HFF-Myc (cell line): ENCODE data around the gene TLX3.
A peak's percentile ranks its signal among the peaks of the same experiment; 100 is the strongest.

ENCODE experiments used
- DNase-seq: peaks from one replicate; pipeline ENCODE4 v3.0.0-alpha.2; 2011; ENCODE audit warnings: low read depth; ENCODE audit errors: extremely low read depth
- H3K4me3 ChIP-seq: replicated peaks from 2 replicates; pipeline ENCODE4 v1.5.1; 2011; ENCODE audit warnings: low read depth, mild to moderate bottlenecking, control low read depth, low read length
- TF ChIP-seq, protein P1 (sequence below): IDR thresholded peaks from 2 replicates; pipeline ENCODE4 v1.5.1; 2012; ENCODE audit warnings: mild to moderate bottlenecking, low read depth, low read length, control low read depth; ENCODE audit errors: missing control alignments

The TLX3 gene

DNA sequence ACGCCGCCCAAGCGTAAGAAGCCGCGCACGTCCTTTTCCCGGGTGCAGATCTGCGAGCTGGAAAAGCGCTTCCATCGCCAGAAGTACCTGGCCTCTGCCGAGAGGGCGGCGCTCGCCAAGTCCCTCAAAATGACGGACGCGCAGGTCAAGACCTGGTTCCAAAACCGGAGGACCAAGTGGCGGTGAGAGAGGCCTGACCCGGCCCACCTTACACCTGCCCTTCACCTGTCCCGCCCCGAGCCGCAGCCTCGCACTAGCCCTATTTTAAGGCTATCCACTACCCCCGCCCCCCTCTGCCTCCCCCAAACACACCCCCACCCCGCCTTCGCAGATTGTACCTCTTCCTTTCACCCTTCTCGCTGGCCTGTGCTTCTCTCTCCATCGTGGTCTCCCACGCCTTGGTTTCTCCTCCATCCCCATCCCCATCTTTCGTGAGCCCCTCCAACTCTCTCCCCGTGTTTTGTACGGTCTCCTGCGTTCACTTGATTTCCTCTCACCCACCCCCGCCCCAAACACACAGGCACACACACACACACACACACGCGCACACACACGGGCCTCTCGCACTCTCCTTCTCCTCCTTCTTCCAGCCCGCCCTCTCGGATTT, 1.3 kb downstream of the TLX3 start:
- TF ChIP-seq, protein P1, sequence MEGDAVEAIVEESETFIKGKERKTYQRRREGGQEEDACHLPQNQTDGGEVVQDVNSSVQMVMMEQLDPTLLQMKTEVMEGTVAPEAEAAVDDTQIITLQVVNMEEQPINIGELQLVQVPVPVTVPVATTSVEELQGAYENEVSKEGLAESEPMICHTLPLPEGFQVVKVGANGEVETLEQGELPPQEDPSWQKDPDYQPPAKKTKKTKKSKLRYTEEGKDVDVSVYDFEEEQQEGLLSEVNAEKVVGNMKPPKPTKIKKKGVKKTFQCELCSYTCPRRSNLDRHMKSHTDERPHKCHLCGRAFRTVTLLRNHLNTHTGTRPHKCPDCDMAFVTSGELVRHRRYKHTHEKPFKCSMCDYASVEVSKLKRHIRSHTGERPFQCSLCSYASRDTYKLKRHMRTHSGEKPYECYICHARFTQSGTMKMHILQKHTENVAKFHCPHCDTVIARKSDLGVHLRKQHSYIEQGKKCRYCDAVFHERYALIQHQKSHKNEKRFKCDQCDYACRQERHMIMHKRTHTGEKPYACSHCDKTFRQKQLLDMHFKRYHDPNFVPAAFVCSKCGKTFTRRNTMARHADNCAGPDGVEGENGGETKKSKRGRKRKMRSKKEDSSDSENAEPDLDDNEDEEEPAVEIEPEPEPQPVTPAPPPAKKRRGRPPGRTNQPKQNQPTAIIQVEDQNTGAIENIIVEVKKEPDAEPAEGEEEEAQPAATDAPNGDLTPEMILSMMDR, result peak; percentile 24
- no peak overlapping the region for H3K4me3 ChIP-seq
- DNase-seq, result no peak

DNA sequence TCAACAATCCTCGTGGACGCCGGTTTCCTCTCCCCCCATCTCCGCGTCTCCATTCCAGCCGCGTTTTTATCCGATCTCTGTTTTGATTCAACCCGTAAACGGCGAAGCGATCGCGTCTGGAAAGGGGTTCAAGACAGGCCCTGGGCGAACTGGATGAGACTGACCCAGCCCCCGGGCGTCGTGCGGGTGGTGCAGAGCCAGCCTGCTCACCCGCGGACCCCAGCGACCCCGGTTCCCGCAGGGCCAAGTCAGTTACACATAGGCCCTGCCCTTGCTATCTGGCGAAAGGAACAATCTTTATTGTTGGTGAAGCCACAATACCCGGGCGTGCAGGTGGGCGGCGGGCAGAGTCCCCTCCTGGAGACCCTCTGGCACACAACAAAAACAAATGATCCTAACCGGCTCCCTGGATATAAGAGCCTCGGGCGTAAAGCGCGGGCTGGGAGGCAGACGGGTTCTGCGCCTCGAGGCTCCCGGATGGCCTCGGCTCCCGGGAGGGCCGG, 1.8 kb downstream of the TLX3 start:
- no peak overlapping the region for H3K4me3 ChIP-seq
- DNase-seq, result no peak
- TF ChIP-seq, protein P1, result no peak

DNA sequence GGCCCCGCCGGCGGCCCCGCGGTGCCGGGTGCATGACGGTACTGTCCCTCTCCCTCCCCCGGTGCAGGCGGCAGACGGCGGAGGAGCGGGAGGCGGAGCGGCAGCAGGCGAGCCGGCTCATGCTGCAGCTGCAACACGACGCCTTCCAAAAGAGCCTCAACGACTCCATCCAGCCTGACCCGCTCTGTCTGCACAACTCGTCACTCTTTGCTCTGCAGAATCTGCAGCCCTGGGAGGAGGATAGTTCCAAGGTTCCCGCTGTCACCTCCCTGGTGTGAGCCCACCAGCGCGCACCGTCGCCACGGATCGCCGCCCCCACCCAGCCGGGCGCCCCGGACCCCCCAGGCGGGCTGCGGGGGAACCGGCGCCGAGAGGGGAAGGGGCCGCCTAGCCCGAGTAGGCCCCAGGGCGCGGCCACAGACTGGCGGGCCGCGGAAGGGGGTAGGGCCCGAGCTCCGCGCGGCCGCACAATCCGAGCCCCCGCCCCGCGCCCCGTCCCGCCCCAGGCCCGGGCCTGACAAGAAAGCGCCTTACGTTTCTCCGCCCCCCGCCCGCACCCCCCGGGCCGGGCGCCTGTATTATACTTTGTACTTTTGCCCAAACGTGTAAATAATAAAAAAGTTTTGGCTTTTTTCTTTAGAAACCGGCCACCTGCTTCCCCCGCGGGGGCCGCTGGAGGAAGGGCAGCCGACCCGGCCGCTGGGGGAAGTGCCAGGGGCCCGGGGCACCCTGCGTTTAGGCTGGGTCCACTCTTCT, 2.5 kb downstream of the TLX3 start:
- DNase-seq, result no peak
- TF ChIP-seq, protein P1, result no peak
- no peak overlapping the region for H3K4me3 ChIP-seq

DNA sequence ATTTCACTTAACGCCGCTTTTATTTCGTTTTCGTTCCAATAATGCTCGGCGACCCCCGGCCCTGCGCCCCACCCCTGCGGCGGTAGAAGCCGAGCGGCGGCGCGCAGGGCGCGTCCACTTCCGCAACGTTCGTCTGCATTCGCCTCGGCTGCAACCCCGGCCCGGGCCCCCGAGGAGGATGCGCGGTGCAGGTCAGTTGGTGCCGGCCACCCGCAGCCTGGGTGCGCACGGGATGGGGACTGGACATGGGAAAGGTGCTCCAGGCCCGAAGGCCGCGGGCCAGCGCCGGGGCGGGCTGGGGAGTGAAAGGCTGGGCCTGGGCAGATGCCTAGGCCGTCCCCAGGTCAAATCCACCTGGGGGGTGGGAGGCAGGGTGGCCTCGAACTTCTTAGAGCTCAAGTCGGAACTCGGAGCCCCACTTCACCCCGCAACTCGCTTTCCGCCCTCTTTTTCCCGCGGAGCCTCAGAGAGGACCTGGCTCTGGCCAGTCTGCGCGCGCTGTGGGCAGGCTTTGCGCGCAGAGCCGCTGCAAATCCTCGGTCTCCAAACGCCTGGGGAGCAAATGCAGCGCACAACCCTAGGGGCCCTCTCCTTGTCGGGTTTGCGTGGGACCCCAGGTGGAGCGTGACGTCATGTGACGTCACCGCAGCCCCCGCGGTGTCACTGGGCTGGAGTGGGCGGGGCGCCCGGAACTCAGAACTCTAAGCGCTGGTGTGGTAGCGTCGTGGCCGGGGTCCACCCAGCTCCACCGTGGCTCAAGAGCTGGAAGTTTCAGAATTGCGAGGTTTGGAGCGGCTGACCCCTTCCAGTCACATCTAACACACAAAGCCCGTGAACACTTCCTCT, 3.3 kb downstream of the TLX3 start:
- no peak for DNase-seq
- TF ChIP-seq, protein P1, result no peak
- H3K4me3 ChIP-seq, result no peak overlapping the region

DNA sequence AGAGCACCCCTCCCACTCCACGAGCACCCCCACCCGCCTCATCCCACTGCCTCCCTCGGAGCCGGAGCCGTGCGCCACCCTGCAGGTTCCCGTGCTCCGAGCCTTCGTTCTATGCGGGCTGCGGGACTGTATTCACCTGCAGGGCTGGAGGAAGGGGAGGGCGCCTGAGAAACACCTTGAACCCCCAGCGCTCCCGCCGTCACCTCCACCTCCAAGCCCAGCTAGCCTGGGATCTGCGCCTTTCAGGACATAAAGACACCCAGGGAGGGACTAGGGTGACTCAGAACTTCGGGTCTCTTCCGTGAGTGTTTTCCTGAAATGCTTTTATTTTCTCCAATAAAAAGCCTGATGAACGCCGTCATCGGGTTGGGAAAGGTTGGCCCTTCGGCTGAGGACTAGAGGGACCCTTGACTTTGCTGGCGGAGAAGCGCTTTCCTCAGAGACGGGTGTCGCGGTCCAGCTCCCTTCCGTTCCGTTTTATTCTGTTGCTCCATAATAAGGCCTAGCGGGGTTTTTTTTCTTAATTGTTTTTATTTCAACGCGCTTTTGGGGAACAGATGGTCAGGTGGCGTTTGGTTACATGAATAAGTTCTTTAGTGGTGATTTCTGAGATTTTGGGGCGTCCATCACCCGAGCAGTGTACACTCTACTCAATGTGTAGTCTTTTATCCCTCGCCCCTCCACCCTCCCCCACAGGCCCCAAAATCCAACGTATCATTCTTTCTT, 4.6 kb downstream of the TLX3 start:
- TF ChIP-seq, protein P1, result no peak
- no peak overlapping the region for H3K4me3 ChIP-seq
- DNase-seq, result no peak

DNA sequence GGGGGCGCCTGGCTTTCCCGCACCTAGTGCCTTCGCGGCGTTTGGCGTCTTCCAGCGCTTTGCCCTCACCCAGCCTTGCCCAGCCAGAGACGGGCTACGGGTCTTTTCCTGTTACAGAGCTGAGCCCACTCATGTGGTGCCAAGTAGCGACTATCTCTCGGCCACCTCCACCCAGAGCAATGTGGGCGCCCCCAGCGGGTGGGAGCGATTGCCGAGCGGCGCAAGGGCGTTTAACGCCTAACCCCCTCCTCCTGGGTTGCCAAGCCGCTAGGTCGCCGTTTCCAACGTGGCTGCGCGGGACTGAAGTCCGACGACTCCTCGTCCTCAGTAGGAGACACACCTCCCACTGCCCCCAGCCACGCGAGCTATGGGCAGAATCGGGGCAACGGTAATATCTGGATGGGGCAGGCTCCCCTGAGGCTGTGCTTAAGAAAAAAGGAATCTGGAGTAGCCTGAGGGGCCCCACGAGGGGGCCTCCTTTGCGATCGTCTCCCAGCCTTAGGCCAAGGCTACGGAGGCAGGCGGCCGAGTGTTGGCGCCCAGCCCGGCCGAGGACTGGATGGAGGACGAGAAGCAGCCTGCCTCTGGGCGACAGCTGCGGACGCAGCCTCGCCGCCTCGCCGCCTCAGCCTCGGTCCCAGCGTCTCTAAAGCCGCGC, 5.8 kb downstream of the TLX3 start:
- DNase-seq, result no peak
- TF ChIP-seq, protein P1, result no peak
- H3K4me3 ChIP-seq, result no peak overlapping the region
